HepG2 (cell line): ENCODE data around the gene DSEL. TPM values are rescaled to one million over a fixed set of nuclear protein-coding genes. Genes with fewer than 3 reads are reported as not detected.

Experiments
- ATF3 ChIP-seq: sonication (generic); formaldehyde crosslinking; IDR thresholded peaks from 2 replicates; pipeline ENCODE4 v1.4.0; 2020; ENCODE audit warnings: missing genetic modification reagents
- ATF7-NPFF ChIP-seq: sonication (generic); formaldehyde crosslinking; IDR thresholded peaks from 2 replicates; pipeline ENCODE4 v1.8.1; 2023; ENCODE audit warnings: mild to moderate bottlenecking, low read depth, missing genetic modification reagents, moderate library complexity
- BCL6 ChIP-seq: IDR thresholded peaks from 2 replicates; pipeline ENCODE4 v1.6.1; 2016; ENCODE audit warnings: missing genetic modification reagents, missing compliant biosample characterization
- E2F1 ChIP-seq: sonication (generic); formaldehyde crosslinking; IDR thresholded peaks from 2 replicates; pipeline ENCODE4 v1.5.0; 2020; ENCODE audit warnings: missing genetic modification reagents
- EHMT2 ChIP-seq: fragments of 200-600 bp; sonication (generic); IDR thresholded peaks from 2 replicates; pipeline ENCODE4 v1.7.0; 2017; ENCODE audit warnings: antibody characterized with exemption, low read depth, low read length, borderline replicate concordance
- HNF4A ChIP-seq: sonication (generic); formaldehyde crosslinking; IDR thresholded peaks from 2 replicates; pipeline ENCODE4 v1.4.0; 2020; ENCODE audit warnings: missing genetic modification reagents
- NFATC3 ChIP-seq: sonication (generic); formaldehyde crosslinking; IDR thresholded peaks from 2 replicates; pipeline ENCODE4 v1.5.1; 2020; ENCODE audit warnings: mild to moderate bottlenecking, missing genetic modification reagents
- SALL2 ChIP-seq: sonication (generic); formaldehyde crosslinking; IDR thresholded peaks from 2 replicates; pipeline ENCODE4 v1.8.1; 2023; ENCODE audit warnings: mild to moderate bottlenecking, missing genetic modification reagents, inconsistent platforms
- SNAI1 ChIP-seq: sonication (generic); formaldehyde crosslinking; IDR thresholded peaks from 2 replicates; pipeline ENCODE4 v1.5.0; 2020; ENCODE audit warnings: mild to moderate bottlenecking, missing genetic modification reagents, borderline replicate concordance
- SOX6 ChIP-seq, 2 experiments: fragments of 450-650 bp in 1 of 2; sonication (generic) in 1 of 2; formaldehyde crosslinking in 1 of 2; IDR thresholded peaks; 2 replicates each; pipeline versions ENCODE4 v1.4.0 to v1.6.1; 2017 to 2020; ENCODE audit warnings: antibody characterized with exemption in 1 of 2, mild to moderate bottlenecking in 1 of 2, missing genetic modification reagents in 1 of 2
- SRSF1 ChIP-seq: fragments of 200-400 bp; formaldehyde crosslinking; optimal IDR thresholded peaks from 2 replicates; pipeline ENCODE3; 2017; ENCODE audit warnings: mild to moderate bottlenecking, low read depth, low read length, moderate library complexity
- ZMAT3 ChIP-seq: sonication (generic); formaldehyde crosslinking; conservative IDR thresholded peaks from 2 replicates; pipeline ENCODE4 v1.7.0; 2021; ENCODE audit warnings: missing genetic modification reagents
- ZNF142 ChIP-seq: sonication (generic); formaldehyde crosslinking; IDR thresholded peaks from 2 replicates; pipeline ENCODE4 v1.4.0; 2020; ENCODE audit warnings: missing genetic modification reagents
- ZNF569 ChIP-seq: sonication (generic); formaldehyde crosslinking; IDR thresholded peaks from 2 replicates; pipeline ENCODE4 v1.5.0; 2020; ENCODE audit warnings: mild to moderate bottlenecking, missing genetic modification reagents, moderate library complexity, borderline replicate concordance
- ZNF576 ChIP-seq: sonication (generic); formaldehyde crosslinking; IDR thresholded peaks from 2 replicates; pipeline ENCODE4 v1.4.0; 2020; ENCODE audit warnings: mild to moderate bottlenecking, missing genetic modification reagents
- ZNF891 ChIP-seq: sonication (generic); formaldehyde crosslinking; IDR thresholded peaks from 2 replicates; pipeline ENCODE4 v1.5.0; 2020; ENCODE audit warnings: mild to moderate bottlenecking, missing genetic modification reagents
- ZSCAN20 ChIP-seq: sonication (generic); formaldehyde crosslinking; IDR thresholded peaks from 2 replicates; pipeline ENCODE4 v1.4.0; 2020; ENCODE audit warnings: missing genetic modification reagents, mild to moderate bottlenecking, borderline replicate concordance
- polyA plus RNA-seq, 8 experiments: library from polyadenylated mRNA; depleted of rRNA in 3 of 8; stranded (reverse) in 7 of 8; unstranded in 1 of 8; fragments of >200 nt; fragmentation: Illumina TruSeq in 4 of 8; extraction: Trizol in 4 of 8; gene quantifications; 2 replicates each; pipeline versions ENCODE4 v1.2.1 to v1.2.3, GENCODE V29; 2011 to 2016; ENCODE audit warnings: low read depth in 4 of 8, missing spikeins in 1 of 8, mixed read lengths in 1 of 8; ENCODE audit not compliant: insufficient read depth in 1 of 8
- total RNA-seq, 5 experiments: library from RNA; depleted of rRNA; stranded (reverse); fragments of >200 nt; fragmentation: Illumina TruSeq; extraction: Trizol; gene quantifications; 2 replicates each; pipeline ENCODE4 v1.2.3, GENCODE V29; 2016; ENCODE audit warnings: low read depth in 1 of 5
- TF ChIP-seq, protein P1 (sequence below): sonication (generic); formaldehyde crosslinking; IDR thresholded peaks from 2 replicates; pipeline ENCODE4 v1.5.0; 2020; ENCODE audit warnings: mild to moderate bottlenecking, missing genetic modification reagents

DSEL gene
- total and polyA plus RNA-seq, 2 of the 13 experiments (the other 11 are each of a cell fraction or from before 2014, with no cell fraction given): 0.07 to 0.11 TPM

DNA sequence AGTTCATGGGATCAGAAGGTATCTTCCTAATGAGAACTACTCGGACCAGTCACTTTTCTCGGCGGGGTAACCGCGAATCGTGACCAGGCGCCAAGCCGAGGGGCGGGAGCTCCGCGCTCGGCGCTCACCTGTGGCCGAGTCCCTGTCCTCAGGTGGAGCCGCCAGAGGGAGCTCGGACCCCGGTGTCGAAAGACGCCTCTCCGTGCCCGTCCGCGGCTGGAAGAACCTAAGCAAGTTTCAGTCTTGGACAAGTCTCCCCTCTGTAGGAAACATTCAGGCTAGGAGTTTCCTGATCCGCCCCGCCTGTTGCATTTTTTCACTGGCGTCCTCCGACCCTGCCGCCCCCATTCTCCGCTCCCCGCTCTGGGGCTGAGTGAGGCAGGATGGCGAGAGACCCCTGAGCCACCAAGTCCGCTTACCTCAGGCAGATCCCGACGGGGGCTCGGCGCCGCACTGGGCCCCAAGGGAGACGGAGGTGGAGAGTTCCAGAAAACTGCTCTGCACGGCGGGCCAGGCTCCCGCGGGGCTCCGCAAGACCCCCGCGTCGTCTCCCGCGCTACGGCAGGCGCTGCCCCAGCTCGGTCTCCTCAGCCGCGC lies 480 bp downstream of the DSEL start (continued):
- TF ChIP-seq ZMAT3: peak; percentile 53; the same call in 1 of the 2 replicates
- TF ChIP-seq ZNF891: no peak
- peak; percentile 75; the same call in 1 of the 2 replicates for TF ChIP-seq ZNF142 (CRISPR knock-in tag)
- no peak for TF ChIP-seq SRSF1
- no peak for TF ChIP-seq ZNF576 (CRISPR knock-in tag)
- no peak for TF ChIP-seq E2F1 (CRISPR knock-in tag)
- no peak for TF ChIP-seq NFATC3 (CRISPR knock-in tag)
- no peak for TF ChIP-seq EHMT2
- TF ChIP-seq SOX6 (IDR thresholded peaks at IDR 0.05): no peak
- TF ChIP-seq SOX6 (CRISPR knock-in tag; IDR thresholded peaks at IDR 0.05): 0 out of 2 replicates have a peak, but pooled peaks have one; percentile 22
- TF ChIP-seq, protein P1, sequence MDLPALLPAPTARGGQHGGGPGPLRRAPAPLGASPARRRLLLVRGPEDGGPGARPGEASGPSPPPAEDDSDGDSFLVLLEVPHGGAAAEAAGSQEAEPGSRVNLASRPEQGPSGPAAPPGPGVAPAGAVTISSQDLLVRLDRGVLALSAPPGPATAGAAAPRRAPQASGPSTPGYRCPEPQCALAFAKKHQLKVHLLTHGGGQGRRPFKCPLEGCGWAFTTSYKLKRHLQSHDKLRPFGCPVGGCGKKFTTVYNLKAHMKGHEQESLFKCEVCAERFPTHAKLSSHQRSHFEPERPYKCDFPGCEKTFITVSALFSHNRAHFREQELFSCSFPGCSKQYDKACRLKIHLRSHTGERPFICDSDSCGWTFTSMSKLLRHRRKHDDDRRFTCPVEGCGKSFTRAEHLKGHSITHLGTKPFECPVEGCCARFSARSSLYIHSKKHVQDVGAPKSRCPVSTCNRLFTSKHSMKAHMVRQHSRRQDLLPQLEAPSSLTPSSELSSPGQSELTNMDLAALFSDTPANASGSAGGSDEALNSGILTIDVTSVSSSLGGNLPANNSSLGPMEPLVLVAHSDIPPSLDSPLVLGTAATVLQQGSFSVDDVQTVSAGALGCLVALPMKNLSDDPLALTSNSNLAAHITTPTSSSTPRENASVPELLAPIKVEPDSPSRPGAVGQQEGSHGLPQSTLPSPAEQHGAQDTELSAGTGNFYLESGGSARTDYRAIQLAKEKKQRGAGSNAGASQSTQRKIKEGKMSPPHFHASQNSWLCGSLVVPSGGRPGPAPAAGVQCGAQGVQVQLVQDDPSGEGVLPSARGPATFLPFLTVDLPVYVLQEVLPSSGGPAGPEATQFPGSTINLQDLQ (CRISPR knock-in tag): no peak
- TF ChIP-seq ZNF569 (CRISPR knock-in tag): no peak
- TF ChIP-seq ZSCAN20 (CRISPR knock-in tag): no peak
- peak; percentile 81 for TF ChIP-seq ATF7-NPFF (CRISPR knock-in tag)
- TF ChIP-seq ATF3 (CRISPR knock-in tag): no peak
- TF ChIP-seq BCL6 (CRISPR knock-in tag): no peak
- no peak for TF ChIP-seq HNF4A (CRISPR knock-in tag)
- no peak for TF ChIP-seq SALL2 (CRISPR knock-in tag)
- TF ChIP-seq SNAI1 (CRISPR knock-in tag): no peak
